ENCODE measurements around the gene PITHD1. TPM values are rescaled to one million over a fixed set of nuclear protein-coding genes. Genes with fewer than 3 reads are reported as not detected.

PITHD1 gene
- total and polyA plus RNA-seq, 2 donors (not counting 3 experiments of a cell fraction or from before 2014, with no cell fraction given) = 35.8 to 43.1 TPM

- Histone ChIP-seq H2AFZ (ENCODE audit: low read depth, low read length) (no peak overlapping the region), H3K27ac (ENCODE audit: insufficient read depth, low read depth, low read length) (no peak overlapping the region), H3K27me3 (ENCODE audit: control insufficient read depth in 2 of 2, insufficient read depth in 2 of 2, low read length in 2 of 2) (no peaks in the 10 kb centered on the region), H3K4me2 (ENCODE audit: insufficient read depth, low read length) (no peak overlapping the region), H3K9me3 (replicated peaks; ENCODE audit: control insufficient read depth, insufficient read depth, low read length) (no peaks in the 10 kb centered on the region), H3K36me3 (ENCODE audit: control insufficient read depth in 2 of 2, extremely low read depth in 1 of 2, insufficient read depth in 2 of 2, low read length in 2 of 2) (peaks cover 47 to 50% of the 10 kb centered on the region in 2 experiments), H3K9ac (replicated peaks; ENCODE audit: extremely low read depth, insufficient read depth, low read length) (no peak overlapping the region), H3K4me3 (replicated peaks in 1 of 3; ENCODE audit: insufficient read depth in 1 of 3, low read depth in 1 of 3, low read length in 3 of 3) (no peak overlapping the region), H3K9me1 (replicated peaks; ENCODE audit: control insufficient read depth, extremely low read depth, insufficient read depth, low read length) (no peaks in the 10 kb centered on the region), H4K20me1 (replicated peaks; ENCODE audit: control insufficient read depth, extremely low read depth, insufficient read depth, low read length) (peaks cover 18% of the 10 kb centered on the region), H3K79me2 (ENCODE audit: control insufficient read depth, insufficient read depth, low read length) (peaks cover 47% of the 10 kb centered on the region), H3K4me1 (ENCODE audit: control insufficient read depth, extremely low read depth, insufficient read depth, low read length) (no peaks in the 10 kb centered on the region)
- dilution Hi-C loops (cut with MboI; ENCODE audit: extremely low pct_ligation_motif_present, low sequenced_read_pairs) = no loop called here
- POLR2A ChIA-PET = no interaction called here
- FAIRE-seq = no peak
- BruUV-seq (replicated peaks) = TSS peak; percentile 3
- intact Hi-C loops (cut with micrococcal nuclease) = loop anchor here (1.0 kb wide), 1 partner anchor 207 kb away; no protein-coding TSS in a partner anchor
- DNase-seq (ENCODE audit: low read depth, low spot score) = peak; percentile 46
- CTCF ChIA-PET = interaction anchor here (1.2 kb wide), 1 partner anchor 207 kb away, joined by 3 read pairs; no protein-coding TSS in a partner anchor
- no peak for TF ChIP-seq MAX (IDR thresholded peaks at IDR 0.05; ENCODE audit: insufficient read depth, insufficient read length)
- TF ChIP-seq EZH2 (IDR thresholded peaks at IDR 0.05; ENCODE audit: borderline replicate concordance, low read depth, low read length, severe bottlenecking) = no peak
- TF ChIP-seq POLR2A (IDR thresholded peaks at IDR 0.05; ENCODE audit: low read depth, low read length) = no peak
- no peak for TF ChIP-seq JUN (IDR thresholded peaks at IDR 0.05; ENCODE audit: borderline replicate concordance, insufficient read depth, insufficient read length, low read depth)
- TF ChIP-seq GATA2 (IDR thresholded peaks at IDR 0.05; ENCODE audit: insufficient read depth, insufficient read length, low read depth, low read length) = no peak
- TF ChIP-seq, protein P1, sequence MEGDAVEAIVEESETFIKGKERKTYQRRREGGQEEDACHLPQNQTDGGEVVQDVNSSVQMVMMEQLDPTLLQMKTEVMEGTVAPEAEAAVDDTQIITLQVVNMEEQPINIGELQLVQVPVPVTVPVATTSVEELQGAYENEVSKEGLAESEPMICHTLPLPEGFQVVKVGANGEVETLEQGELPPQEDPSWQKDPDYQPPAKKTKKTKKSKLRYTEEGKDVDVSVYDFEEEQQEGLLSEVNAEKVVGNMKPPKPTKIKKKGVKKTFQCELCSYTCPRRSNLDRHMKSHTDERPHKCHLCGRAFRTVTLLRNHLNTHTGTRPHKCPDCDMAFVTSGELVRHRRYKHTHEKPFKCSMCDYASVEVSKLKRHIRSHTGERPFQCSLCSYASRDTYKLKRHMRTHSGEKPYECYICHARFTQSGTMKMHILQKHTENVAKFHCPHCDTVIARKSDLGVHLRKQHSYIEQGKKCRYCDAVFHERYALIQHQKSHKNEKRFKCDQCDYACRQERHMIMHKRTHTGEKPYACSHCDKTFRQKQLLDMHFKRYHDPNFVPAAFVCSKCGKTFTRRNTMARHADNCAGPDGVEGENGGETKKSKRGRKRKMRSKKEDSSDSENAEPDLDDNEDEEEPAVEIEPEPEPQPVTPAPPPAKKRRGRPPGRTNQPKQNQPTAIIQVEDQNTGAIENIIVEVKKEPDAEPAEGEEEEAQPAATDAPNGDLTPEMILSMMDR (IDR thresholded peaks at IDR 0.05; ENCODE audit: extremely low read depth in 1 of 2, insufficient read depth in 1 of 2, low read depth in 1 of 2, low read length in 2 of 2) = peak; percentile 63 to 80
These were observed 27.0 kb upstream of the PITHD1 start for GRCh38 chr1:23751050-23751814.
